ENCODE results near the gene KCTD19. TPM values are rescaled to one million over a fixed set of nuclear protein-coding genes. Genes with fewer than 3 reads are reported as not detected.

Gene KCTD19
- total RNA-seq, 1 donor from 2014 or later: under 0.01 TPM

- DNase-seq (ENCODE audit: low spot score in 2 of 2): peak in 1 of 2 donors; percentile 67
- FAIRE-seq: no peak
Observed at GRCh38 chr16:67284699-67285646, 41.6 kb downstream of the KCTD19 start.

- FAIRE-seq (no peak), DNase-seq (ENCODE audit: low spot score in 2 of 2) (no peak)
Observed at GRCh38 chr16:67283826-67284555, 42.5 kb downstream of the KCTD19 start.

- FAIRE-seq: no peak
- no peak for DNase-seq (ENCODE audit: low spot score in 2 of 2)
Observed at GRCh38 chr16:67283039-67283825, 43.3 kb downstream of the KCTD19 start.

GRCh38 chr16:67282447-67282805 is 44.1 kb downstream of the KCTD19 start:
- DNase-seq (ENCODE audit: low spot score in 2 of 2): no peak
- no peak for FAIRE-seq

GRCh38 chr16:67281536-67282446 is 44.8 kb downstream of the KCTD19 start:
- no peak for DNase-seq (ENCODE audit: low spot score in 2 of 2)
- FAIRE-seq: no peak

- DNase-seq (ENCODE audit: low spot score in 2 of 2): no peak
- no peak for FAIRE-seq
Observed at GRCh38 chr16:67280090-67281015, 46.2 kb downstream of the KCTD19 start.

GRCh38 chr16:67279296-67280089 is 47.0 kb downstream of the KCTD19 start, which contains the start of gene PLEKHG4:
TSS of gene PLEKHG4 (plus strand) at chr16:67279532. CDS start at chr16:67280045, 513 bp downstream.
- no peak for FAIRE-seq
- DNase-seq (ENCODE audit: low spot score in 2 of 2): peak; percentile 86 to 90

- DNase-seq (ENCODE audit: low spot score in 2 of 2) (peak; percentile 53 to 56), FAIRE-seq (no peak)
Observed at GRCh38 chr16:67278773-67279295, 47.7 kb downstream of the KCTD19 start.

- FAIRE-seq: no peak
Observed at GRCh38 chr16:67277999-67278772, 48.4 kb downstream of the KCTD19 start.

GRCh38 chr16:67277294-67277998 is 49.1 kb downstream of the KCTD19 start:
- FAIRE-seq: no peak

More at GRCh38 chr16:67277999-67278772, 48.4 kb downstream of the KCTD19 start:
- DNase-seq (ENCODE audit: low spot score in 2 of 2): no peak

GRCh38 chr16:67275321-67275720 is 51.2 kb downstream of the KCTD19 start:
- no peak for FAIRE-seq
- DNase-seq (ENCODE audit: low spot score in 2 of 2): no peak

More at GRCh38 chr16:67277294-67277998, 49.1 kb downstream of the KCTD19 start:
- DNase-seq (ENCODE audit: low spot score in 2 of 2): no peak

- FAIRE-seq (no peak), DNase-seq (ENCODE audit: low spot score in 2 of 2) (no peak)
Observed at GRCh38 chr16:67271446-67271845, 55.1 kb downstream of the KCTD19 start.

- FAIRE-seq (no peak), DNase-seq (ENCODE audit: low spot score in 2 of 2) (no peak)
Observed at GRCh38 chr16:67270931-67271338, 55.6 kb downstream of the KCTD19 start.

GRCh38 chr16:67269766-67270165 is 56.8 kb downstream of the KCTD19 start:
- no peak for DNase-seq (ENCODE audit: low spot score in 2 of 2)
- FAIRE-seq: no peak

GRCh38 chr16:67268136-67268579 is 58.4 kb downstream of the KCTD19 start:
- FAIRE-seq (no peak), DNase-seq (ENCODE audit: low spot score in 2 of 2) (no peak)

GRCh38 chr16:67265834-67266233 is 60.7 kb downstream of the KCTD19 start:
- FAIRE-seq: no peak
- no peak for DNase-seq (ENCODE audit: low spot score in 2 of 2)

All from frontal cortex (tissue), 4 donors.